Upper lobe of left lung (tissue), 4 donors: ENCODE measurements around the gene SCGB1A1.
"Not testable (repeated sequence)": the region's sequence is repeated elsewhere in the genome, so short reads cannot be mapped to it uniquely, and the experiment has no call there.

Experiments used
- CTCF ChIP-seq, 6 experiments: fragments of 450-650 bp in 4 of 6; fragments of 200-600 bp in 2 of 6; sonication (generic) in 2 of 6; IDR thresholded peaks; one replicate each; pipeline ENCODE4 v1.5.1; 2016 to 2019; ENCODE audit warnings: antibody characterized with exemption in 6 of 6
- POLR2A ChIP-seq, 4 donors: fragments of 450-650 bp; IDR thresholded peaks; one replicate each; pipeline ENCODE4 v1.5.1; 2016 to 2017; ENCODE audit warnings: antibody characterized with exemption in 4 of 4, mild to moderate bottlenecking in 2 of 4
- POLR2AphosphoS5 ChIP-seq, 2 donors: sonication (generic); formaldehyde crosslinking; IDR thresholded peaks; one replicate each; pipeline ENCODE4 v1.5.1; 2017; ENCODE audit warnings: antibody characterized with exemption in 2 of 2

DNA sequence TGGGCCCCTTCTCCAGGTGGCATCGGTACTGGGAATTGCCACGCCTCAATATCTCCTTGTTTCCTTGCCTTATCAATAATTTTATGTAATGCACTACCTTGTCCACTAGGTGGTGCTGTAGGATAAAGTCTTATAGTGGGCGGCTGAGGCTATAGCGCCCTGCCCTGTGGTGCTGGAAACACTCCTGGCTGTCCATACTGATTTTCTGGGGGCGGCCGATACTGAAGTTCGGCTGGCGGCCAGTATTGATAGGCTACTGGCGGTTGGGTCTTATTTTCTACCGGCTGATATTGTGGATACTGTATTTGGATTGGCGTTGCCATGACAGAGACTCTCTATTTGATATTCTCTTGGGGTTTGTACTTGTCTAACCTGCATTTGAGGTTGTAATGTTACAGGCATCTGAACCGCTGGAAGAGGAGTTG lies 38.0 kb upstream of the SCGB1A1 start:
- TF ChIP-seq CTCF (IDR thresholded peaks at IDR 0.05) = peak; percentile 60 to 88 (median 74)
- TF ChIP-seq POLR2AphosphoS5, POLR2A (IDR thresholded peaks at IDR 0.05): not testable (repeated sequence)
